GM12878 (cell line): ENCODE results near the gene LRRC75B. TPM values are rescaled to one million over a fixed set of nuclear protein-coding genes. Genes with fewer than 3 reads are reported as not detected.

Experiments
- ATAC-seq: fragments of 200-7000 bp; cut with Tn5 transposase; 3 replicates; pipeline ENCODE4 v1.9.1; 2020; ENCODE audit warnings: mild to moderate bottlenecking, moderate library complexity
- BruUV-seq: library from RNA; stranded (reverse); fragments of 400-500 nt; replicated peaks from 2 replicates; lab custom pipeline; 2021; lab: Mats Ljungman, UMichigan
- CTCF ChIA-PET: fragments of 300-600 bp; sonication (Branson Sonifier 250); formaldehyde crosslinking; extraction: SDS; loops from one replicate; lab custom pipeline; 2021; ENCODE audit warnings: inconsistent platforms; lab: Yijun Ruan, JAX
- POLR2A ChIA-PET: fragments of 350-600 bp; formaldehyde crosslinking; extraction: SDS; loops from one replicate; lab custom pipeline; 2021; ENCODE audit warnings: inconsistent platforms; lab: Charles Lee
- RAD21 ChIA-PET: fragments of 300-600 bp; sonication (Branson Sonifier 250); formaldehyde crosslinking; loops from one replicate; lab custom pipeline; 2023; ENCODE audit warnings: antibody characterized with exemption; ENCODE audit not compliant: unreplicated experiment; lab: Charles Lee
- SMC1A ChIA-PET: fragments of 300-600 bp; sonication (Branson Sonifier 250); formaldehyde crosslinking; loops from one replicate; lab custom pipeline; 2023; ENCODE audit not compliant: unreplicated experiment, uncharacterized antibody; lab: Charles Lee
- DNase-seq: peaks from one replicate; pipeline ENCODE4 v3.0.0-alpha.2; 2011; ENCODE audit warnings: low read depth, low spot score
- FAIRE-seq: peaks from 3 replicates; lab custom pipeline; 2011; peaks lifted over from hg19 to GRCh38; lab: Jason Lieb, UNC
- H2AFZ ChIP-seq: 2 replicates; pipeline ENCODE4 v1.6.0; 2011; ENCODE audit warnings: low read depth, low read length, control low read depth; ENCODE audit not compliant: control insufficient read depth
- H3K27ac ChIP-seq: 2 replicates; pipeline ENCODE4 v1.5.1; 2011; ENCODE audit warnings: control low read depth; ENCODE audit not compliant: control insufficient read depth, insufficient read depth
- H3K27me3 ChIP-seq, 2 experiments: replicated peaks in 1 of 2; 2 replicates each; pipeline versions ENCODE4 v1.6.0 to v1.6.1; 2011; ENCODE audit warnings: low read length in 1 of 2; ENCODE audit not compliant: control insufficient read depth in 2 of 2, insufficient read depth in 2 of 2
- H3K36me3 ChIP-seq, 2 experiments: 2 replicates each; pipeline ENCODE4 v1.5.1; 2011; ENCODE audit warnings: low read length in 1 of 2; ENCODE audit not compliant: control insufficient read depth in 2 of 2, insufficient read depth in 2 of 2
- H3K4me1 ChIP-seq: 2 replicates; pipeline ENCODE4 v1.6.1; 2011; ENCODE audit warnings: mild to moderate bottlenecking, low read length, moderate library complexity, mixed read lengths; ENCODE audit not compliant: control insufficient read depth, insufficient read depth
- H3K4me2 ChIP-seq: 2 replicates; pipeline ENCODE4 v1.6.0; 2011; ENCODE audit warnings: control low read depth; ENCODE audit not compliant: control insufficient read depth, insufficient read depth
- H3K4me3 ChIP-seq: fragments of 200-600 bp; sonication (generic); 2 replicates; pipeline ENCODE4 v1.5.1; 2016
- H3K79me2 ChIP-seq: 2 replicates; pipeline ENCODE4 v1.6.0; 2011; ENCODE audit warnings: low read length; ENCODE audit not compliant: control insufficient read depth, insufficient read depth
- H3K9ac ChIP-seq: 2 replicates; pipeline ENCODE4 v1.8.0; 2011; ENCODE audit warnings: low read length, control low read depth, mixed read lengths; ENCODE audit not compliant: control insufficient read depth, insufficient read depth
- H3K9me3 ChIP-seq: replicated peaks from 3 replicates; pipeline ENCODE4 v1.5.1; 2011; ENCODE audit warnings: mild to moderate bottlenecking, low read length; ENCODE audit not compliant: control insufficient read depth, insufficient read depth
- H4K20me1 ChIP-seq: 2 replicates; pipeline ENCODE4 v1.6.0; 2011; ENCODE audit not compliant: control insufficient read depth, insufficient read depth
- BRCA1 ChIP-seq: IDR thresholded peaks from 2 replicates; pipeline ENCODE4 v1.6.1; 2011; ENCODE audit warnings: low read depth, low read length, improper control_type of control experiment
- CBX5 ChIP-seq: sonication (generic); IDR thresholded peaks from 2 replicates; pipeline ENCODE4 v1.6.1; 2016; ENCODE audit warnings: low read depth, moderate library complexity, mild to moderate bottlenecking, inconsistent platforms
- CREB1 ChIP-seq: IDR thresholded peaks from 2 replicates; pipeline ENCODE4 v1.6.1; 2012; ENCODE audit warnings: low read depth, mild to moderate bottlenecking, inconsistent platforms
- DPF2 ChIP-seq: fragments of 450-650 bp; IDR thresholded peaks from 2 replicates; pipeline ENCODE4 v1.6.1; 2017; ENCODE audit warnings: mild to moderate bottlenecking
- FOS ChIP-seq: IDR thresholded peaks from 3 replicates; pipeline ENCODE4 v1.6.1; 2011; ENCODE audit warnings: borderline replicate concordance; ENCODE audit not compliant: insufficient read length; ENCODE audit errors: extremely low read depth
- GABPA ChIP-seq: IDR thresholded peaks from 2 replicates; pipeline ENCODE4 v1.6.1; 2014; ENCODE audit warnings: antibody characterized with exemption, low read depth, mild to moderate bottlenecking, inconsistent platforms
- HDGF ChIP-seq: fragments of 450-650 bp; IDR thresholded peaks from 2 replicates; pipeline ENCODE4 v1.6.1; 2016; ENCODE audit warnings: antibody characterized with exemption
- NR2C1 ChIP-seq: fragments of 450-650 bp; IDR thresholded peaks from 2 replicates; pipeline ENCODE4 v1.6.1; 2017; ENCODE audit warnings: antibody characterized with exemption, mild to moderate bottlenecking, moderate library complexity
- PKNOX1 ChIP-seq: fragments of 450-650 bp; IDR thresholded peaks from 2 replicates; pipeline ENCODE4 v1.6.1; 2016; ENCODE audit warnings: mild to moderate bottlenecking
- PML ChIP-seq: IDR thresholded peaks from 2 replicates; pipeline ENCODE4 v1.6.1; 2012; ENCODE audit warnings: low read length, inconsistent platforms
- POLR2AphosphoS5 ChIP-seq: IDR thresholded peaks from 2 replicates; pipeline ENCODE4 v1.6.1; 2011; ENCODE audit warnings: mild to moderate bottlenecking, low read length, inconsistent platforms
- SMAD1 ChIP-seq: fragments of 450-650 bp; IDR thresholded peaks from 2 replicates; pipeline ENCODE4 v1.6.1; 2018; ENCODE audit warnings: mild to moderate bottlenecking, low read depth; ENCODE audit not compliant: partially characterized antibody
- SRF ChIP-seq, 2 experiments: IDR thresholded peaks; 2 replicates each; pipeline ENCODE4 v1.6.1; 2011; ENCODE audit warnings: low read depth in 2 of 2, low read length in 2 of 2, mild to moderate bottlenecking in 1 of 2, moderate library complexity in 1 of 2
- TCF3 ChIP-seq: IDR thresholded peaks from 2 replicates; pipeline ENCODE4 v1.6.1; 2012; ENCODE audit warnings: low read depth, mild to moderate bottlenecking, low read length, borderline replicate concordance; ENCODE audit not compliant: insufficient read depth
- WRNIP1 ChIP-seq: IDR thresholded peaks from 2 replicates; pipeline ENCODE4 v1.6.1; 2011; ENCODE audit warnings: low read depth, low read length, improper control_type of control experiment, borderline replicate concordance
- ZBED1 ChIP-seq: IDR thresholded peaks from 2 replicates; pipeline ENCODE4 v1.6.1; 2016; ENCODE audit warnings: borderline replicate concordance
- ZBTB4 ChIP-seq: fragments of 450-650 bp; formaldehyde crosslinking; IDR thresholded peaks from 2 replicates; pipeline ENCODE4 v1.4.0; 2022; ENCODE audit warnings: mild to moderate bottlenecking, moderate library complexity
- ZNF274 ChIP-seq: IDR thresholded peaks from one replicate; pipeline ENCODE4 v1.8.0; 2011; ENCODE audit not compliant: insufficient read length, insufficient read depth
- WGBS: methylation state at CpG from one replicate; pipeline ENCODE4 v1.1.6; 2016; ENCODE audit warnings: low lambda C conversion rate; ENCODE audit not compliant: insufficient replicate concordance, insufficient coverage; ENCODE audit errors: missing lambda C conversion rate; 5-methylcytosine and 5-hydroxymethylcytosine counted together
- in situ Hi-C: fragments of 300-500 bp; cut with MboI; formaldehyde crosslinking; loops from 9 replicates; pipeline ENCODE4 v1.14.3; 2018; ENCODE audit warnings: mixed read lengths
- intact Hi-C: fragments of 100-400 bp; cut with micrococcal nuclease; formaldehyde crosslinking; loops from one replicate; pipeline ENCODE4 v1.14.2; 2022; ENCODE audit not compliant: unreplicated experiment
- polyA plus RNA-seq, 11 experiments: library from polyadenylated mRNA; depleted of rRNA in 4 of 11; unstranded in 6 of 11; stranded (reverse) in 5 of 11; fragments of >200 nt; fragmentation: Nextera tagmentation in 4 of 11; fragmentation: Illumina TruSeq in 1 of 11; extraction: Ambion mirVana in 4 of 11; extraction: Trizol in 1 of 11; gene quantifications; 1 replicate in 1 of 11; 2 replicates in 10 of 11; pipeline versions ENCODE4 v1.2.1 to v1.2.3, GENCODE V29; 2011 to 2016; ENCODE audit warnings: inconsistent platforms in 2 of 11, missing spikeins in 2 of 11, low read depth in 1 of 11
- total RNA-seq, 4 experiments: library from RNA; depleted of rRNA in 3 of 4; stranded (reverse); fragments of >200 nt in 3 of 4; fragmentation: Illumina TruSeq in 1 of 4; extraction: Trizol in 1 of 4; gene quantifications; 2 replicates each; pipeline versions ENCODE4 v1.2.1 to v1.2.3, GENCODE V29; 2013 to 2021

Gene LRRC75B
- total and polyA plus RNA-seq, 10 of the 15 experiments (the other 5 are each of a cell fraction or from before 2014, with no cell fraction given) = 0.09 to 0.98 (median 0.11) TPM; not detected in 3

- no peaks in the 10 kb centered on the region for H4K20me1 ChIP-seq
- no peak overlapping the region for H2AFZ ChIP-seq
- H3K36me3 ChIP-seq = no peaks in the 10 kb centered on the region
- ChIA-PET CTCF (no interaction called here), POLR2A (no interaction called here), SMC1A (no interaction called here), RAD21 (no interaction called here)
- H3K79me2 ChIP-seq = no peaks in the 10 kb centered on the region
- H3K27ac ChIP-seq = no peak overlapping the region
- BruUV-seq = no TSS peak
- H3K27me3 ChIP-seq = no peaks in the 10 kb centered on the region
- DNase-seq (no peak), FAIRE-seq (no peak), ATAC-seq (no peak)
- in situ Hi-C loops = no loop called here
- 54% methylated on average over 7 of the region's 7 CpGs for whole genome bisulfite sequencing
- intact Hi-C loops = no loop called here
- H3K4me2 ChIP-seq = no peak overlapping the region
- no peak overlapping the region for H3K9ac ChIP-seq
- no peaks in the 10 kb centered on the region for H3K4me1 ChIP-seq
- H3K9me3 ChIP-seq = no peaks in the 10 kb centered on the region
- H3K4me3 ChIP-seq = no peak overlapping the region
- TF ChIP-seq SRF (IDR thresholded peaks at IDR 0.05; ENCODE audit: low read depth in 2 of 2, low read length in 2 of 2) = no peak
- no peak for TF ChIP-seq DPF2
- no peak for TF ChIP-seq SMAD1
- no peak for TF ChIP-seq CBX5
- TF ChIP-seq CREB1 = no peak
- TF ChIP-seq HDGF = no peak
- TF ChIP-seq NR2C1 = no peak
- TF ChIP-seq GABPA = no peak
- TF ChIP-seq ZBED1 = no peak
- no peak for TF ChIP-seq PKNOX1
- no peak for TF ChIP-seq ZBTB4 (CRISPR knock-in tag)
- TF ChIP-seq WRNIP1 = no peak
- TF ChIP-seq BRCA1 = no peak
- no peak for TF ChIP-seq TCF3
- TF ChIP-seq FOS = no peak
- no peak for TF ChIP-seq PML
- no peak for TF ChIP-seq ZNF274
- no peak for TF ChIP-seq POLR2AphosphoS5
Observed at GRCh38 chr22:24589518-24590030, 3.3 kb downstream of the LRRC75B start.
